H1 (cell line): ENCODE results near the gene ANKS1B. TPM values are rescaled to one million over a fixed set of nuclear protein-coding genes. Genes with fewer than 3 reads are reported as not detected.

Source experiments
- CTCF ChIA-PET: fragments of 300-600 bp; sonication (Branson Sonifier 250); formaldehyde crosslinking; loops from one replicate; lab custom pipeline; 2021; ENCODE audit not compliant: partially characterized antibody; lab: Charles Lee
- POLR2A ChIA-PET: fragments of 300-600 bp; sonication (Branson Sonifier 250); formaldehyde crosslinking; loops from one replicate; lab custom pipeline; 2021; ENCODE audit warnings: inconsistent platforms; ENCODE audit not compliant: partially characterized antibody; lab: Charles Lee
- DNase-seq, 2 experiments: peaks; one replicate each; pipeline versions ENCODE4 v3.0.0 to v3.0.0-alpha.2; 2010 to 2022; ENCODE audit warnings: low spot score in 2 of 2, low read depth in 1 of 2, mixed read lengths in 1 of 2
- FAIRE-seq: peaks from 2 replicates; lab custom pipeline; 2011; peaks lifted over from hg19 to GRCh38; lab: Jason Lieb, UNC
- H2AFZ ChIP-seq: 2 replicates; pipeline ENCODE4 v1.8.1; 2012; ENCODE audit warnings: low read length, inconsistent platforms
- H2AK5ac ChIP-seq: 2 replicates; pipeline ENCODE4 v1.6.1; 2013; ENCODE audit warnings: low read depth, low read length
- H2BK120ac ChIP-seq: replicated peaks from 2 replicates; pipeline ENCODE3; 2013; ENCODE audit warnings: low read depth, low read length, inconsistent platforms
- H2BK12ac ChIP-seq: 2 replicates; pipeline ENCODE4 v1.6.1; 2013; ENCODE audit warnings: low read depth, low read length
- H2BK15ac ChIP-seq: 2 replicates; pipeline ENCODE4 v1.6.1; 2013; ENCODE audit warnings: low read length
- H2BK20ac ChIP-seq: 2 replicates; pipeline ENCODE4 v1.6.1; 2013; ENCODE audit warnings: low read length
- H2BK5ac ChIP-seq: 2 replicates; pipeline ENCODE4 v1.6.1; 2013; ENCODE audit warnings: low read depth, low read length
- H3K14ac ChIP-seq: 2 replicates; pipeline ENCODE4 v1.6.1; 2013; ENCODE audit warnings: inconsistent platforms; ENCODE audit not compliant: insufficient read length
- H3K18ac ChIP-seq: 2 replicates; pipeline ENCODE4 v1.6.1; 2013; ENCODE audit warnings: low read length; ENCODE audit errors: extremely low read depth
- H3K23ac ChIP-seq: 2 replicates; pipeline ENCODE4 v1.6.1; 2013; ENCODE audit warnings: inconsistent platforms; ENCODE audit not compliant: insufficient read length
- H3K23me2 ChIP-seq: 2 replicates; pipeline ENCODE4 v1.6.1; 2013; ENCODE audit warnings: low read depth, low read length
- H3K27ac ChIP-seq: 2 replicates; pipeline ENCODE4 v1.6.1; 2011; ENCODE audit warnings: low read depth, low read length, inconsistent platforms
- H3K27me3 ChIP-seq, 4 experiments: replicated peaks in 1 of 4; 1 replicate in 1 of 4; 2 replicates in 3 of 4; pipeline versions ENCODE4 v1.6.1 to v1.8.1; 2011 to 2013; ENCODE audit warnings: low read length in 3 of 4, mild to moderate bottlenecking in 3 of 4, inconsistent platforms in 2 of 4, mixed read lengths in 2 of 4, moderate library complexity in 1 of 4; ENCODE audit not compliant: control insufficient read depth in 3 of 4, insufficient read depth in 3 of 4; ENCODE audit errors: extremely low read depth in 1 of 4
- H3K36me3 ChIP-seq, 4 experiments: 2 replicates each; pipeline versions ENCODE4 v1.6.1 to v1.8.1; 2011 to 2013; ENCODE audit warnings: mild to moderate bottlenecking in 4 of 4, low read length in 3 of 4, moderate library complexity in 2 of 4, control low read depth in 1 of 4, inconsistent platforms in 1 of 4; ENCODE audit not compliant: insufficient read depth in 4 of 4, control insufficient read depth in 2 of 4
- H3K4ac ChIP-seq: replicated peaks from 2 replicates; pipeline ENCODE3; 2013; ENCODE audit warnings: low read length, low read depth, mixed read lengths, inconsistent platforms; ENCODE audit not compliant: insufficient read length
- H3K4me1 ChIP-seq, 4 experiments: replicated peaks in 1 of 4; 1 replicate in 1 of 4; 2 replicates in 3 of 4; pipeline versions ENCODE4 v1.6.1 to v1.8.1; 2011 to 2013; ENCODE audit warnings: low read length in 3 of 4, inconsistent platforms in 2 of 4, mixed read lengths in 1 of 4; ENCODE audit not compliant: insufficient read depth in 4 of 4, control insufficient read depth in 3 of 4
- H3K4me2 ChIP-seq, 2 experiments: 2 replicates each; pipeline versions ENCODE4 v1.6.1 to v1.8.1; 2011 to 2013; ENCODE audit warnings: low read depth in 2 of 2, low read length in 2 of 2, control low read depth in 1 of 2, inconsistent platforms in 1 of 2, mild to moderate bottlenecking in 1 of 2; ENCODE audit not compliant: insufficient read depth in 1 of 2
- H3K4me3 ChIP-seq, 4 experiments: fragments of 200-600, 300-600 bp in 1 of 4; sonication (generic), shearing (Covaris generic), sonication (Bioruptor Twin) in 1 of 4; 2 replicates each; pipeline versions ENCODE4 v1.5.1 to v1.8.1; 2011 to 2016; ENCODE audit warnings: low read length in 4 of 4, low read depth in 3 of 4, control low read depth in 2 of 4, inconsistent platforms in 2 of 4, mild to moderate bottlenecking in 2 of 4, mixed read lengths in 1 of 4, moderate library complexity in 1 of 4; ENCODE audit not compliant: insufficient read depth in 2 of 4; ENCODE audit errors: extremely low read depth in 1 of 4
- H3K56ac ChIP-seq: replicated peaks from 2 replicates; pipeline ENCODE3; 2013; ENCODE audit warnings: low read depth, mild to moderate bottlenecking, mixed read lengths, low read length, inconsistent platforms; ENCODE audit not compliant: insufficient read length
- H3K79me1 ChIP-seq: 2 replicates; pipeline ENCODE4 v1.6.1; 2013; ENCODE audit warnings: low read depth, low read length, control low read depth
- H3K79me2 ChIP-seq, 2 experiments: 2 replicates each; pipeline versions ENCODE4 v1.6.1 to v1.8.1; 2012 to 2013; ENCODE audit warnings: low read length in 2 of 2, mild to moderate bottlenecking in 2 of 2, inconsistent platforms in 1 of 2; ENCODE audit not compliant: insufficient read depth in 2 of 2, control insufficient read depth in 1 of 2
- H3K9ac ChIP-seq, 4 experiments: replicated peaks in 1 of 4; 1 replicate in 1 of 4; 2 replicates in 3 of 4; pipeline versions ENCODE4 v1.6.1 to v1.8.1; 2011 to 2013; ENCODE audit warnings: low read depth in 3 of 4, low read length in 3 of 4, control low read depth in 2 of 4, mild to moderate bottlenecking in 2 of 4, moderate library complexity in 2 of 4, inconsistent platforms in 1 of 4; ENCODE audit errors: extremely low read depth in 1 of 4
- H3K9me3 ChIP-seq, 2 experiments: 2 replicates each; pipeline versions ENCODE4 v1.6.1 to v1.8.1; 2012 to 2013; ENCODE audit warnings: mild to moderate bottlenecking in 2 of 2, moderate library complexity in 2 of 2, control low read depth in 1 of 2, inconsistent platforms in 1 of 2, low read depth in 1 of 2, low read length in 1 of 2, mixed read lengths in 1 of 2; ENCODE audit not compliant: insufficient read depth in 2 of 2
- H4K20me1 ChIP-seq, 2 experiments: replicated peaks in 1 of 2; 2 replicates each; pipeline versions ENCODE3 to v1.8.1; 2011 to 2013; ENCODE audit warnings: inconsistent platforms in 2 of 2, low read length in 2 of 2, mild to moderate bottlenecking in 1 of 2; ENCODE audit not compliant: insufficient read depth in 2 of 2, control insufficient read depth in 1 of 2
- H4K5ac ChIP-seq: 2 replicates; pipeline ENCODE4 v1.6.1; 2013; ENCODE audit warnings: low read length, low read depth, mixed read lengths, inconsistent platforms; ENCODE audit not compliant: insufficient read length
- H4K8ac ChIP-seq: 2 replicates; pipeline ENCODE4 v1.8.0; 2013; ENCODE audit warnings: mild to moderate bottlenecking, moderate library complexity, low read length, inconsistent platforms; ENCODE audit not compliant: insufficient read depth; ENCODE audit errors: extremely low read depth
- H4K91ac ChIP-seq: replicated peaks from 2 replicates; pipeline ENCODE3; 2013; ENCODE audit warnings: low read length, mixed read lengths, inconsistent platforms; ENCODE audit not compliant: insufficient read length
- CHD1 ChIP-seq: IDR thresholded peaks from 2 replicates; pipeline ENCODE4 v1.6.1; 2012; ENCODE audit warnings: low read depth, low read length, improper control_type of control experiment
- WGBS, 2 experiments: shearing (Covaris generic) in 1 of 2; methylation state at CpG; one replicate each; pipeline versions ENCODE4 v1.1.6 to v1.1.7; 2013 to 2015; ENCODE audit warnings: low lambda C conversion rate in 2 of 2, mixed read lengths in 2 of 2, inconsistent platforms in 1 of 2, low coverage in 1 of 2, missing lambda C conversion rate in 1 of 2; ENCODE audit not compliant: insufficient replicate concordance in 2 of 2, insufficient coverage in 1 of 2, insufficient read length in 1 of 2; ENCODE audit errors: extremely low coverage in 1 of 2, missing lambda C conversion rate in 1 of 2; 5-methylcytosine and 5-hydroxymethylcytosine counted together
- polyA plus RNA-seq, 7 experiments: library from polyadenylated mRNA; depleted of rRNA in 3 of 7; stranded (reverse) in 5 of 7; unstranded in 2 of 7; fragments of >200 nt in 5 of 7; fragments of 200-250 nt in 2 of 7; gene quantifications; 1 replicate in 5 of 7; 2 replicates in 1 of 7; 4 replicates in 1 of 7; pipeline versions ENCODE4 v1.2.1 to v1.2.3, GENCODE V29; 2011 to 2013; ENCODE audit warnings: missing spikeins in 2 of 7, mixed read lengths in 2 of 7
- total RNA-seq: library from RNA; stranded (reverse); fragmentation: NEBNext Ultra II Directional; extraction: Animal tissue kit (Norgen Biotek cat#: 25700); gene quantifications from 2 replicates; pipeline ENCODE4 v1.2.1, GENCODE V29; 2021

ANKS1B gene
- total and polyA plus RNA-seq, 2 of the 8 experiments (the other 6 are each of a cell fraction or from before 2014, with no cell fraction given) = 2.7 to 6.1 TPM

GRCh38 chr12:99389751-99390150, 595.0 kb downstream of the ANKS1B start:
- H2AFZ ChIP-seq = no peak overlapping the region
- H3K36me3 ChIP-seq = no peaks in the 10 kb centered on the region
- H3K23me2 ChIP-seq = no peaks in the 10 kb centered on the region
- no peak for TF ChIP-seq CHD1
- no peak for FAIRE-seq
- ChIA-PET CTCF (interaction anchor here (0.5 to 11.5 kb wide), 26 partner anchors 9 to 616 kb away, joined by 3 to 102 read pairs (median 5); no protein-coding TSS in a partner anchor), POLR2A (no interaction called here)
- H3K9me3 ChIP-seq = no peaks in the 10 kb centered on the region; a peak in 1 of 4 replicates
- no peaks in the 10 kb centered on the region for H3K79me2 ChIP-seq
- H2AK5ac ChIP-seq = no peak overlapping the region
- H3K4ac ChIP-seq = no peak overlapping the region
- H2BK20ac ChIP-seq = no peak overlapping the region
- 100% methylated on average over 3 of the region's 3 CpGs; no CpG with 5 or more reads in 1 of the 2 experiments for WGBS, 2 experiments
- DNase-seq = no peak
- no peak overlapping the region for H3K18ac ChIP-seq
- H2BK120ac ChIP-seq = no peak overlapping the region
- H3K4me3 ChIP-seq = no peak overlapping the region
- no peak overlapping the region for H4K5ac ChIP-seq
- no peak overlapping the region for H4K91ac ChIP-seq
- no peaks in the 10 kb centered on the region for H4K20me1 ChIP-seq
- no peak overlapping the region for H2BK12ac ChIP-seq
- no peak overlapping the region for H3K9ac ChIP-seq
- H3K4me1 ChIP-seq = no peaks in the 10 kb centered on the region; a peak in 1 of 7 replicates
- H3K23ac ChIP-seq = no peak overlapping the region
- no peak overlapping the region for H4K8ac ChIP-seq
- no peak overlapping the region for H2BK15ac ChIP-seq
- no peaks in the 10 kb centered on the region for H3K79me1 ChIP-seq
- H3K4me2 ChIP-seq = no peak overlapping the region
- no peak overlapping the region for H3K56ac ChIP-seq
- no peak overlapping the region for H3K14ac ChIP-seq
- H3K27ac ChIP-seq = no peak overlapping the region
- no peak overlapping the region for H2BK5ac ChIP-seq
- no peaks in the 10 kb centered on the region for H3K27me3 ChIP-seq
